Tibial nerve (tissue), 4 donors: ENCODE data around the gene ZNF580.

Experiments
- CTCF ChIP-seq, 5 experiments: fragments of 200-600 bp in 3 of 5; fragments of 450-650 bp in 2 of 5; sonication (generic) in 3 of 5; IDR thresholded peaks; one replicate each; pipeline ENCODE4 v1.5.1; 2016 to 2019; ENCODE audit warnings: antibody characterized with exemption in 5 of 5, mild to moderate bottlenecking in 3 of 5, moderate library complexity in 2 of 5
- EP300 ChIP-seq, 2 donors: sonication (generic); formaldehyde crosslinking; IDR thresholded peaks; one replicate each; pipeline ENCODE4 v1.6.1; 2017; ENCODE audit warnings: antibody characterized with exemption in 2 of 2, mild to moderate bottlenecking in 1 of 2
- POLR2A ChIP-seq, 2 donors: fragments of 450-650 bp; IDR thresholded peaks; one replicate each; pipeline ENCODE4 v1.6.1; 2017; ENCODE audit warnings: antibody characterized with exemption in 2 of 2, mild to moderate bottlenecking in 2 of 2, moderate library complexity in 2 of 2

- TF ChIP-seq CTCF (IDR thresholded peaks at IDR 0.05) (no peak), POLR2A (IDR thresholded peaks at IDR 0.05) (no peak), EP300 (IDR thresholded peaks at IDR 0.05) (no peak)
These were observed 44.5 kb upstream of the ZNF580 start for GRCh38 chr19:55596304-55596703.
